ENCODE results near the gene ABRACL. TPM values are rescaled to one million over a fixed set of nuclear protein-coding genes. Genes with fewer than 3 reads are reported as not detected.

Gene ABRACL
- total RNA-seq, 1 donor from 2014 or later = 66.0 TPM

DNA sequence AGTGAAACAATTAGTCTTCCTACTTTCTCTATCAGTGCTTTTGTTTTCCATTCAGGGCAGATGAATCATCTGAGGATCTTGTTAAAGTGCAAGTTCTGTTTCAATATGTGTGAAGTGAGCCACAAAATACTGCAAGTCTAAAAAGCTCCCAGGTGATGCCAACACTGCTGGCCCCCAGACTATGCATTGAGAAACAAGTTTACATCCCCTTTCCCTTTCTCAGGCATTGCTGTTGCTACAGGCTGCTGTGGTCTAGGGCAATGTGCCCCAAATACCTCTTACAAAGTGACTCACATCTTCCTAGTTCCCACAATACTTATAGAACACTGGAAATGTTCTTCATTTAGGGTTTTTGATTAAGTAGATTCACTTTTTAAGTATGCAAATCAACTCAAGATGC, 31.8 kb downstream of the ABRACL start:
- Histone ChIP-seq H3K9me3 (ENCODE audit: insufficient read depth, low read depth, low read length) (no peaks in the 10 kb centered on the region), H3K79me2 (ENCODE audit: insufficient read depth, low read length) (no peaks in the 10 kb centered on the region), H3K9ac (ENCODE audit: low read length) (no peak overlapping the region), H3K4me3 (ENCODE audit: insufficient read depth, low read depth, low read length) (no peak overlapping the region), H4K20me1 (ENCODE audit: insufficient read depth, low read length) (no peaks in the 10 kb centered on the region), H3K4me1 (ENCODE audit: insufficient read depth, low read length) (peaks cover 3% of the 10 kb centered on the region), H3K27ac (ENCODE audit: low read depth, low read length) (no peak overlapping the region), H2AFZ (ENCODE audit: low read depth, low read length) (no peak overlapping the region), H3K4me2 (ENCODE audit: low read length) (peak overlapping the region; percentile 39), H3K27me3 (ENCODE audit: insufficient read depth, low read length) (no peaks in the 10 kb centered on the region), H3K36me3 (ENCODE audit: insufficient read depth, low read length) (no peaks in the 10 kb centered on the region)
- Mint-ChIP-seq H3K27me3 (ENCODE audit: low read depth, unreplicated experiment) (peaks cover 3% of the 10 kb centered on the region), H3K4me1 (ENCODE audit: low read depth, unreplicated experiment) (peaks cover 9% of the 10 kb centered on the region), H3K9me3 (ENCODE audit: unreplicated experiment) (no peaks in the 10 kb centered on the region), H3K4me3 (ENCODE audit: unreplicated experiment) (no peak overlapping the region), H3K27ac (ENCODE audit: unreplicated experiment) (peak overlapping the region; percentile 3), H3K36me3 (ENCODE audit: low read depth, unreplicated experiment) (no peaks in the 10 kb centered on the region)
- peak; percentile 20 for FAIRE-seq
- peak; percentile 92 for DNase-seq (ENCODE audit: low read depth)
- TF ChIP-seq, protein P1, sequence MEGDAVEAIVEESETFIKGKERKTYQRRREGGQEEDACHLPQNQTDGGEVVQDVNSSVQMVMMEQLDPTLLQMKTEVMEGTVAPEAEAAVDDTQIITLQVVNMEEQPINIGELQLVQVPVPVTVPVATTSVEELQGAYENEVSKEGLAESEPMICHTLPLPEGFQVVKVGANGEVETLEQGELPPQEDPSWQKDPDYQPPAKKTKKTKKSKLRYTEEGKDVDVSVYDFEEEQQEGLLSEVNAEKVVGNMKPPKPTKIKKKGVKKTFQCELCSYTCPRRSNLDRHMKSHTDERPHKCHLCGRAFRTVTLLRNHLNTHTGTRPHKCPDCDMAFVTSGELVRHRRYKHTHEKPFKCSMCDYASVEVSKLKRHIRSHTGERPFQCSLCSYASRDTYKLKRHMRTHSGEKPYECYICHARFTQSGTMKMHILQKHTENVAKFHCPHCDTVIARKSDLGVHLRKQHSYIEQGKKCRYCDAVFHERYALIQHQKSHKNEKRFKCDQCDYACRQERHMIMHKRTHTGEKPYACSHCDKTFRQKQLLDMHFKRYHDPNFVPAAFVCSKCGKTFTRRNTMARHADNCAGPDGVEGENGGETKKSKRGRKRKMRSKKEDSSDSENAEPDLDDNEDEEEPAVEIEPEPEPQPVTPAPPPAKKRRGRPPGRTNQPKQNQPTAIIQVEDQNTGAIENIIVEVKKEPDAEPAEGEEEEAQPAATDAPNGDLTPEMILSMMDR (IDR thresholded peaks at IDR 0.05; ENCODE audit: insufficient read depth, low read depth, low read length) = no peak
- no peak for TF ChIP-seq EZH2 (IDR thresholded peaks at IDR 0.05; ENCODE audit: insufficient read depth, low read length)

GRCh38 chr6:139062932-139063646, 34.5 kb downstream of the ABRACL start:
- TF ChIP-seq, protein P1 (IDR thresholded peaks at IDR 0.05; ENCODE audit: insufficient read depth, low read depth, low read length) = no peak
- TF ChIP-seq EZH2 (IDR thresholded peaks at IDR 0.05; ENCODE audit: insufficient read depth, low read length) = no peak
- H4K20me1 ChIP-seq (ENCODE audit: insufficient read depth, low read length) = no peaks in the 10 kb centered on the region
- no peaks in the 10 kb centered on the region for H3K9me3 ChIP-seq (ENCODE audit: insufficient read depth, low read depth, low read length)
- no peaks in the 10 kb centered on the region for H3K27me3 ChIP-seq (ENCODE audit: insufficient read depth, low read length)
- H3K79me2 ChIP-seq (ENCODE audit: insufficient read depth, low read length) = no peaks in the 10 kb centered on the region
- H3K36me3 ChIP-seq (ENCODE audit: insufficient read depth, low read length) = no peaks in the 10 kb centered on the region
- Mint-ChIP-seq H3K4me1 (ENCODE audit: low read depth, unreplicated experiment) (peaks cover 9% of the 10 kb centered on the region), H3K36me3 (ENCODE audit: low read depth, unreplicated experiment) (no peaks in the 10 kb centered on the region), H3K9me3 (ENCODE audit: unreplicated experiment) (no peaks in the 10 kb centered on the region), H3K27me3 (ENCODE audit: low read depth, unreplicated experiment) (peaks cover 6% of the 10 kb centered on the region), H3K4me3 (ENCODE audit: unreplicated experiment) (no peak overlapping the region), H3K27ac (ENCODE audit: unreplicated experiment) (no peak overlapping the region)
- no peak overlapping the region for H3K27ac ChIP-seq (ENCODE audit: low read depth, low read length)
- H2AFZ ChIP-seq (ENCODE audit: low read depth, low read length) = no peak overlapping the region
- no peak overlapping the region for H3K9ac ChIP-seq (ENCODE audit: low read length)
- H3K4me2 ChIP-seq (ENCODE audit: low read length) = no peak overlapping the region
- peaks cover 3% of the 10 kb centered on the region for H3K4me1 ChIP-seq (ENCODE audit: insufficient read depth, low read length)
- DNase-seq (ENCODE audit: low read depth) (peak; percentile 78), FAIRE-seq (no peak)
- H3K4me3 ChIP-seq (ENCODE audit: insufficient read depth, low read depth, low read length) = no peak overlapping the region

- peaks cover 3% of the 10 kb centered on the region for H3K4me1 ChIP-seq (ENCODE audit: insufficient read depth, low read length)
These were observed 36.6 kb downstream of the ABRACL start for GRCh38 chr6:139064981-139065665.

More at GRCh38 chr6:139064981-139065665, 36.6 kb downstream of the ABRACL start:
- H4K20me1 ChIP-seq (ENCODE audit: insufficient read depth, low read length) = no peaks in the 10 kb centered on the region
- Mint-ChIP-seq H3K9me3 (ENCODE audit: unreplicated experiment) (no peaks in the 10 kb centered on the region), H3K36me3 (ENCODE audit: low read depth, unreplicated experiment) (no peaks in the 10 kb centered on the region), H3K4me1 (ENCODE audit: low read depth, unreplicated experiment) (peaks cover 9% of the 10 kb centered on the region), H3K27ac (ENCODE audit: unreplicated experiment) (no peak overlapping the region), H3K4me3 (ENCODE audit: unreplicated experiment) (no peak overlapping the region), H3K27me3 (ENCODE audit: low read depth, unreplicated experiment) (peaks cover 6% of the 10 kb centered on the region)
- no peak overlapping the region for H3K9ac ChIP-seq (ENCODE audit: low read length)
- H3K9me3 ChIP-seq (ENCODE audit: insufficient read depth, low read depth, low read length) = no peaks in the 10 kb centered on the region
- H3K36me3 ChIP-seq (ENCODE audit: insufficient read depth, low read length) = no peaks in the 10 kb centered on the region
- H3K4me2 ChIP-seq (ENCODE audit: low read length) = no peak overlapping the region
- no peak overlapping the region for H2AFZ ChIP-seq (ENCODE audit: low read depth, low read length)
- H3K27ac ChIP-seq (ENCODE audit: low read depth, low read length) = no peak overlapping the region
- H3K79me2 ChIP-seq (ENCODE audit: insufficient read depth, low read length) = no peaks in the 10 kb centered on the region
- no peak for DNase-seq (ENCODE audit: low read depth)
- TF ChIP-seq, protein P1 (IDR thresholded peaks at IDR 0.05; ENCODE audit: insufficient read depth, low read depth, low read length) = no peak
- TF ChIP-seq EZH2 (IDR thresholded peaks at IDR 0.05; ENCODE audit: insufficient read depth, low read length) = no peak
- H3K27me3 ChIP-seq (ENCODE audit: insufficient read depth, low read length) = no peaks in the 10 kb centered on the region
- no peak overlapping the region for H3K4me3 ChIP-seq (ENCODE audit: insufficient read depth, low read depth, low read length)
- FAIRE-seq = no peak

All from astrocyte (in vitro differentiated cells and primary cell).